Mesenchymal stem cell (in vitro differentiated cells and primary cell): ENCODE data around the gene DPYSL4.
"Not testable (repeated sequence)": the region's sequence is repeated elsewhere in the genome, so short reads cannot be mapped to it uniquely, and the experiment has no call there.

ENCODE experiments used
- DNase-seq: peaks from one replicate; pipeline ENCODE4 v3.0.0-alpha.2; 2013
- H2AFZ ChIP-seq: one replicate; pipeline ENCODE4 v1.6.1; 2013; ENCODE audit warnings: low read depth, mild to moderate bottlenecking, control low read depth, inconsistent platforms, low read length, moderate library complexity
- H2AK5ac ChIP-seq: 2 replicates; pipeline ENCODE4 v1.6.1; 2013; ENCODE audit warnings: low read length, moderate library complexity, mild to moderate bottlenecking, inconsistent platforms; ENCODE audit not compliant: severe bottlenecking
- H2BK120ac ChIP-seq: one replicate; pipeline ENCODE4 v1.6.1; 2013; ENCODE audit warnings: low read depth, mild to moderate bottlenecking, inconsistent platforms, low read length, moderate library complexity
- H2BK12ac ChIP-seq, 2 experiments: one replicate each; pipeline ENCODE4 v1.6.1; 2013; ENCODE audit warnings: inconsistent platforms in 2 of 2, low read length in 2 of 2, mild to moderate bottlenecking in 2 of 2, moderate library complexity in 2 of 2, control low read depth in 1 of 2
- H2BK15ac ChIP-seq: one replicate; pipeline ENCODE4 v1.6.1; 2013; ENCODE audit warnings: mild to moderate bottlenecking, low read depth, inconsistent platforms; ENCODE audit not compliant: poor library complexity, severe bottlenecking
- H2BK5ac ChIP-seq: 2 replicates; pipeline ENCODE4 v1.6.1; 2013; ENCODE audit warnings: low read depth, mild to moderate bottlenecking, low read length, control low read depth, inconsistent platforms; ENCODE audit not compliant: poor library complexity, severe bottlenecking
- H3K14ac ChIP-seq, 2 experiments: one replicate each; pipeline ENCODE4 v1.6.1; 2013; ENCODE audit warnings: inconsistent platforms in 2 of 2, low read length in 2 of 2, control low read depth in 1 of 2, mild to moderate bottlenecking in 1 of 2, moderate library complexity in 1 of 2
- H3K18ac ChIP-seq, 2 experiments: one replicate each; pipeline ENCODE4 v1.6.1; 2013; ENCODE audit warnings: inconsistent platforms in 2 of 2, low read length in 2 of 2, control low read depth in 1 of 2, low read depth in 1 of 2, mild to moderate bottlenecking in 1 of 2
- H3K23ac ChIP-seq, 2 experiments: one replicate each; pipeline ENCODE4 v1.6.1; 2013; ENCODE audit warnings: inconsistent platforms in 2 of 2, low read length in 2 of 2, mild to moderate bottlenecking in 2 of 2, moderate library complexity in 2 of 2, control low read depth in 1 of 2
- H3K27ac ChIP-seq: 2 replicates; pipeline ENCODE4 v1.5.1; 2013; ENCODE audit warnings: mild to moderate bottlenecking, moderate library complexity, low read length, control low read depth, inconsistent platforms; ENCODE audit not compliant: poor library complexity, severe bottlenecking
- H3K27me3 ChIP-seq, 2 experiments: 2 replicates each; pipeline versions ENCODE4 v1.6.1 to v1.7.0; 2013; ENCODE audit warnings: low read length in 2 of 2, mild to moderate bottlenecking in 2 of 2, moderate library complexity in 2 of 2, control low read depth in 1 of 2, inconsistent platforms in 1 of 2; ENCODE audit not compliant: control insufficient read depth in 1 of 2, insufficient read depth in 1 of 2
- H3K36me3 ChIP-seq, 2 experiments: 2 replicates each; pipeline versions ENCODE4 v1.6.1 to v1.7.0; 2013; ENCODE audit warnings: low read length in 2 of 2, control low read depth in 1 of 2, inconsistent platforms in 1 of 2, low read depth in 1 of 2, mild to moderate bottlenecking in 1 of 2; ENCODE audit not compliant: insufficient read depth in 2 of 2, control insufficient read depth in 1 of 2
- H3K4ac ChIP-seq, 2 experiments: one replicate each; pipeline ENCODE4 v1.6.1; 2013; ENCODE audit warnings: inconsistent platforms in 2 of 2, low read length in 2 of 2, mild to moderate bottlenecking in 2 of 2, moderate library complexity in 2 of 2, control low read depth in 1 of 2, low read depth in 1 of 2
- H3K4me1 ChIP-seq: 2 replicates; pipeline ENCODE4 v1.6.1; 2013; ENCODE audit warnings: low read depth, low read length, control low read depth; ENCODE audit not compliant: control insufficient read depth, insufficient read depth
- H3K4me2 ChIP-seq: 2 replicates; pipeline ENCODE4 v1.6.1; 2013; ENCODE audit warnings: low read length, mild to moderate bottlenecking, inconsistent platforms; ENCODE audit not compliant: poor library complexity, severe bottlenecking
- H3K4me3 ChIP-seq, 2 experiments: 2 replicates each; pipeline versions ENCODE4 v1.5.1 to v1.7.0; 2013; ENCODE audit warnings: low read length in 2 of 2, mild to moderate bottlenecking in 2 of 2, control low read depth in 1 of 2, low read depth in 1 of 2; ENCODE audit not compliant: insufficient read depth in 1 of 2
- H3K79me1 ChIP-seq: replicated peaks from 2 replicates; pipeline ENCODE4 v1.6.1; 2013; ENCODE audit warnings: mild to moderate bottlenecking, control low read depth, low read length, inconsistent platforms; ENCODE audit not compliant: poor library complexity, severe bottlenecking
- H3K9ac ChIP-seq: 2 replicates; pipeline ENCODE4 v1.7.0; 2013; ENCODE audit warnings: mild to moderate bottlenecking, low read length, moderate library complexity
- H3K9me3 ChIP-seq: 2 replicates; pipeline ENCODE4 v1.7.0; 2013; ENCODE audit warnings: mild to moderate bottlenecking, low read length; ENCODE audit not compliant: control insufficient read depth
- H4K8ac ChIP-seq: one replicate; pipeline ENCODE4 v1.6.1; 2013; ENCODE audit warnings: inconsistent platforms, mild to moderate bottlenecking, low read length, moderate library complexity
- H4K91ac ChIP-seq: one replicate; pipeline ENCODE4 v1.6.1; 2013; ENCODE audit warnings: mild to moderate bottlenecking, low read length, inconsistent platforms
- WGBS: methylation state at CpG from one replicate; pipeline ENCODE4 v1.1.7; 2013; ENCODE audit warnings: mixed read lengths; 5-methylcytosine and 5-hydroxymethylcytosine counted together

DPYSL4 gene

GRCh38 chr10:132160231-132160630 lies 26.5 kb upstream of the DPYSL4 start:
- not testable (repeated sequence) for H4K91ac ChIP-seq, H3K4me2 ChIP-seq, H3K4me3 ChIP-seq, H2BK120ac ChIP-seq, H2BK5ac ChIP-seq, H3K9me3 ChIP-seq, H3K36me3 ChIP-seq, H4K8ac ChIP-seq, H2AFZ ChIP-seq, H3K27ac ChIP-seq, H3K4me1 ChIP-seq, H3K14ac ChIP-seq, DNase-seq, H2BK12ac ChIP-seq, H3K79me1 ChIP-seq, H3K4ac ChIP-seq, H2AK5ac ChIP-seq, H3K18ac ChIP-seq, H3K23ac ChIP-seq, H2BK15ac ChIP-seq, H3K9ac ChIP-seq
- peaks cover 15 to 30% of the 10 kb centered on the region in 2 experiments for H3K27me3 ChIP-seq

- H3K4ac ChIP-seq, DNase-seq, H3K4me3 ChIP-seq, H2BK12ac ChIP-seq, H2AK5ac ChIP-seq, H3K23ac ChIP-seq, H3K9ac ChIP-seq, H2BK5ac ChIP-seq, H2BK120ac ChIP-seq, H4K8ac ChIP-seq, H2BK15ac ChIP-seq, H3K4me1 ChIP-seq, H3K9me3 ChIP-seq, H3K4me2 ChIP-seq, H3K79me1 ChIP-seq, H2AFZ ChIP-seq, H4K91ac ChIP-seq, H3K14ac ChIP-seq, H3K18ac ChIP-seq, H3K36me3 ChIP-seq, H3K27ac ChIP-seq: not testable (repeated sequence)
- no CpG with 5 or more reads among the region's 4 CpGs for WGBS
- peaks cover 15 to 30% of the 10 kb centered on the region in 2 experiments for H3K27me3 ChIP-seq
Observed at GRCh38 chr10:132160834-132161622, 25.7 kb upstream of the DPYSL4 start.

- no peak overlapping the region for H3K14ac ChIP-seq
- H4K8ac ChIP-seq = no peak overlapping the region
- no peak overlapping the region for H2AFZ ChIP-seq
- no peak overlapping the region for H2AK5ac ChIP-seq
- no peak overlapping the region for H3K18ac ChIP-seq
- H2BK120ac ChIP-seq = no peak overlapping the region
- no peaks in the 10 kb centered on the region for H3K79me1 ChIP-seq
- no peak overlapping the region for H3K4ac ChIP-seq
- 73% methylated on average over 12 of the region's 12 CpGs for WGBS
- no peak overlapping the region for H3K4me3 ChIP-seq
- no peaks in the 10 kb centered on the region for H3K36me3 ChIP-seq
- no peak overlapping the region for H2BK12ac ChIP-seq
- no peak overlapping the region for H3K9ac ChIP-seq
- no peak for DNase-seq
- H3K4me2 ChIP-seq = no peak overlapping the region
- no peak overlapping the region for H3K27ac ChIP-seq
- H4K91ac ChIP-seq = no peak overlapping the region
- H2BK5ac ChIP-seq = no peak overlapping the region
- no peak overlapping the region for H2BK15ac ChIP-seq
- peaks cover 15 to 34% of the 10 kb centered on the region in 2 experiments for H3K27me3 ChIP-seq
- H3K4me1 ChIP-seq = peaks cover 4% of the 10 kb centered on the region
- H3K23ac ChIP-seq = no peak overlapping the region
- no peaks in the 10 kb centered on the region for H3K9me3 ChIP-seq
Observed at GRCh38 chr10:132162021-132162531, 24.7 kb upstream of the DPYSL4 start.

- Histone ChIP-seq H3K18ac (no peak overlapping the region), H3K27me3 (peaks cover 15 to 34% of the 10 kb centered on the region in 2 experiments)
- 68% methylated on average over 10 of the region's 10 CpGs for WGBS
Observed at GRCh38 chr10:132162590-132163277, 24.0 kb upstream of the DPYSL4 start.

More at GRCh38 chr10:132162590-132163277, 24.0 kb upstream of the DPYSL4 start:
- Histone ChIP-seq H3K36me3 (no peaks in the 10 kb centered on the region), H4K91ac (no peak overlapping the region), H2AFZ (no peak overlapping the region), H3K4ac (no peak overlapping the region), H2BK12ac (no peak overlapping the region), H2BK120ac (no peak overlapping the region), H2AK5ac (no peak overlapping the region), H3K9ac (no peak overlapping the region), H3K4me3 (no peak overlapping the region), H3K9me3 (no peaks in the 10 kb centered on the region), H2BK5ac (no peak overlapping the region), H3K27ac (no peak overlapping the region), H4K8ac (no peak overlapping the region), H3K14ac (no peak overlapping the region), H3K23ac (no peak overlapping the region), H3K4me2 (no peak overlapping the region), H2BK15ac (no peak overlapping the region), H3K4me1 (peaks cover 4% of the 10 kb centered on the region), H3K79me1 (no peaks in the 10 kb centered on the region)
- DNase-seq = no peak
